ENCODE results near the gene EXOC1.
"Not testable (repeated sequence)": the region's sequence is repeated elsewhere in the genome, so short reads cannot be mapped to it uniquely, and the experiment has no call there.

Gene EXOC1

DNA sequence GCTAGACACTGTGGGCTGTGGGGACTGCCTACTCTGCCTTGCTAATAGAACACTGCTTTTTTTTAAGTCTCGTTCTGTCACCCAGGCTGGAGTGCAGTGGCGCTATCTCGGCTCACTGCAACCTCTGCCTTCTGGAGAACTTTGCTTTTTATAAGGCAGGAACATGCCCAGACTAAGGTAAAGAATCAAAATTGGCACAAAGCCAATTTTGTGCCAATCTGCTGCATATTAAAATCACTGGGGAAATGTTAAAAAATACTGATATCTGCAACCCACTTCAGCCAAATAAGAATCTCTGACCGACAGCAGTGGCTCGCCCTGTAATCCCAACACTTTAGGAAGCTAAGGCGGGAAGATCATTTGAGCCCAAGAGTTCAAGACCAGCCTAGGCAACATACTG is 58.8 kb downstream of the EXOC1 start:
- peak; percentile 64 for DNase-seq

GRCh38 chr4:55920571-55920970 is 67.1 kb downstream of the EXOC1 start:
- DNase-seq: no peak

- no peak for DNase-seq
These were observed 67.6 kb downstream of the EXOC1 start for GRCh38 chr4:55921093-55921492.

GRCh38 chr4:55925241-55925640 is 71.8 kb downstream of the EXOC1 start:
- no peak for DNase-seq

DNA sequence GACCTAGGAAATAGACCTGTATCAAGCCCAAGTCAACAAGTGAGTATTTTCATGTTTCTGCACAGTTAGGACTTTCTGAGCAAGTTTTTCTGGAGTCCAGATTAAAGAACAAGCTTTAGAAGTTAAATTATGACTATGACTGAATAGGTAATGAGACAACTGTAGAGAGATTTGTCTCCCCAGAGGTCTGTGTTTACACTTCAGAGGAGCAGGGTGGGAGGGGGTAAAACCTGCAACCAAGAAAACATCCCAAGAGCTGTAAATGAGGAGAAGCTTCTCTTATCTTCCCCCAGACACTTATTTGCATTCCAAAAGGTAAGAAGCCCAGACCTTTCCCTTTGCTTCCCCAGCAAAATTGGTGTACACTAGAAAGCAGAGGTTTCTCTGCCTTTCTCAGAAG is 73.2 kb downstream of the EXOC1 start:
- DNase-seq: no peak

GRCh38 chr4:55927803-55928437 is 74.5 kb downstream of the EXOC1 start:
- DNase-seq: no peak

DNA sequence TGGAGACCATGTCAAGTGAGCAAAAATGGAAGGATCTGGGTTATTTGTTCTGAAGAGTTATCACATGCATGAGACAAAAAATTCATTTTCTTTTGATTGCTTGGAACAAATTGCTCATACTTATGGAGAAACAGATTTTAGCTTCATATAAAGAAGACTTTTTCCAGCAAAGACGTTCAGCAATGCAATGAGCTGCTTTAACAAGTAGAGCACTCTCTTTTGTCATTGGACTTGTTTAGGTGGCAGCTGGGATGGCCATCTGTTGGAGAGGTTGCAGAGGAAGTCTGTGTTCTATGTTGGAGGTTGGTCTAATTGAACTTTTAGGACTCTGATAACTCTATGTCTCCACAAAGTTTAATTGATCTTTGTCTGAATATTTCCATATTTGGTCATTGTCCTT is 75.4 kb downstream of the EXOC1 start:
- DNase-seq: peak; percentile 29

- DNase-seq: no peak
These were observed 77.6 kb downstream of the EXOC1 start for GRCh38 chr4:55931043-55931442.

DNA sequence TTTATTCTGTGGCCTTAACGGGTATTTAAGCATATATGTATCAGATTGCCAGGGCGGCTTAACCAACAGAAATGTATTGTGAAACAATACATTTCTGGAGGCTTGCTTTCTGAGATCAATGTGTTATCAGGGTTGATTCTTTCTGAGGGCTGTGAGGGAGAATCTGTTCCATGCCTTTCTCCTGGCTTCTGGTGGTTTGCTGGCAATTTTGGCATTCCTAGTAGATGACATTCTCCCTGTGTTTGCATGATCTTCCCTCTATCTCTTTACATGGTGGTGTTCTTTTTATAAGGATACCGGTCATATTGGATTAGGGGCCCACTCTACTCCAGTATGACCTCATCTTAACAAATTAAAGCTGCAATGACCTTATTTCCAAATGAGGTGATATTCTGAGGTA is 78.4 kb downstream of the EXOC1 start:
- no peak for DNase-seq

DNA sequence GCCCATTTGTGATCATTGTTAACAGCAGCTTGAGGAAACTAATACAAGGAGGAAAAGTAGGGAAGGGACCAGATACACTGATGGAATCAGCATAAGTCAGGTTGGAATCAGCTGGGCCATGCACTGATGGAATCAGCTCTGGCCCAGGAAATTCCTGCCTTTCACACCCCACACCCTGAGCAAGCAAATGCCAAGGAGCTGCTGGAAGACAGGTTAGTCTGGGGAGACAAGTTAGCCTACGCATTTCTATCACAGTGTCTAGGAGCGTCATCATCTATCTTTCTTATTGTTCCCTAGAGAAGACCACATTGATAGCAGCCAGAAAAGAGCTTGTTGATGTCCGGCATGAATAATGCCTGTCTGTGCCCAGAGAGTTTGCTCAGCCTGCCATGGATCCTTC is 79.1 kb downstream of the EXOC1 start:
- no peak for DNase-seq

- DNase-seq: no peak
These were observed 80.2 kb downstream of the EXOC1 start for GRCh38 chr4:55933611-55934010.

GRCh38 chr4:55935907-55936306 is 82.5 kb downstream of the EXOC1 start:
- not testable (repeated sequence) for DNase-seq

DNA sequence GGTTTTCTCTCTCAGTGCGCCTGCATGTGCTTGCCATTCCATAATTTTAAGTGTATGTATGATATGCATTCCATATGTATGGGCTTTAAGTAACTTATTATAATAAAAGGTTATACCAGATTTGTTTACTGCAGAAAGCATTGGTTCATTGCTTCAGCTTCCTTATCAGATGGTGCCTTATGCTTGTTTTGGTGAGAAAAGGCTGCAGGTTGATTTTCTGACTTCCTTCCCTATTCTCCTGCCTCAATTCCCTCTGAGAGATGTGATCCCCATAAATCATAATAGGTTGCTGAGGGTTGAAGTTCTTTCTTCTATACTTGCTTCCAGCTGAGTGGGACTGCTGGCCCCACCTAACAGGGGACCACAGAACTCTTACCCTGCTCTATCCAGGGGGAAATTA is 85.0 kb downstream of the EXOC1 start:
- no peak for DNase-seq

DNA sequence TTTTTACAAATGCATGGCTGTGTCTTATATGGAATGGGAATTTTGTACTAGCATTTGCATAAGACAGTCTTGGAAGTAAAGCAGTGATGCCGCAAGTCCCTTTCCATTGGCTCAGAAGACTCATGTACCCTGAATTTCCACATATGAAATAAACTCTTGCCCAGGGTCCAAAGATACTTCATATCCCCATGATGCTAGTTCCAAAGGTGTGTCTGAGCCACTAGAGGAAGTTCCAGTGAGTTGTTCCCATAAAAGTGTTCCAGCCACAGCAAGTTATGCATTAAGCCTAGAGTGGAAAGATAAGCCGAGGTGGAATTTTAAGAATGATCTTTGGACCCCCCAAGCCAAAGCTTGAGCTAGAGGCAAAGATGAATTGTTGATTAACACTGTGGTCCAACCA is 86.0 kb downstream of the EXOC1 start:
- no peak for DNase-seq

GRCh38 chr4:55941881-55942396 is 88.5 kb downstream of the EXOC1 start:
- no peak for DNase-seq

GRCh38 chr4:55947254-55947882 is 93.9 kb downstream of the EXOC1 start:
- no peak for DNase-seq

DNA sequence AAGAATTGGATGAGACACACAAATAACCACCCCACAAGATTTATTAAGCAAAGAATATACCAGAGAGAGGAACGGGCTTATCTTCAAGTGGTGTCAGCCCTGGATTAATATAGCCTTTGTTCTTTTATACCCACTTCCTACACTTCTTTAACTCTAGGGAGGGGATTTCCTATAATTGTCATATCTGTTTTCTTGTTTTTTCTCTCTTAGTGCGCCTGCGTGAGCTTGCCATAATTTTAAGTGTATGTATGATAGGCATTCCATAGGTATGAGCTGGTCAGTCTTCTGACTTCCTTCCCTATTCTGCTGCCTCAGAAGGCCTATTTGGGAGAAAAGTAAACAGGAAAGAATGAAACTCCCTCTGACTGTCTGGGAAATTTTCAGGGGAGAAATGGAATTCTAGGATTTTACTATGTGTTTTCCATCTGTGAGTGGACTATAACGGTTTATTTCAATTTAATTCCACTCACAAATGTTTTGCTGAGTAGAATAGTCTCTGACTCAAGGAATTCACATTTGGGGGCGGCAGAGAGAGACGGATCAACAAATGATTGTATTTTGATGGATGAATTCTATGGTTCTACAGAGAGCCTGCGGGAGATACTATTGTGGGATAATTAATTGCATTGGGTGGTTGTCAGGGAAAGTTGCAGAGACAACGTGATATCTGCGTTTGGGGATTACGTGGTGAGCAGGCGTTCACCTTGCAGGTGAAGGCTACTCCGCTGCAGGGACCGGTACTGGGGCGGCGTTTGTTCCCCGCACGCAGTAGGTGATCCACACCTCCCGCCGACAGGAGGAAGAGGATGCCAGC is 94.7 kb downstream of the EXOC1 start:
- DNase-seq: no peak

DNA sequence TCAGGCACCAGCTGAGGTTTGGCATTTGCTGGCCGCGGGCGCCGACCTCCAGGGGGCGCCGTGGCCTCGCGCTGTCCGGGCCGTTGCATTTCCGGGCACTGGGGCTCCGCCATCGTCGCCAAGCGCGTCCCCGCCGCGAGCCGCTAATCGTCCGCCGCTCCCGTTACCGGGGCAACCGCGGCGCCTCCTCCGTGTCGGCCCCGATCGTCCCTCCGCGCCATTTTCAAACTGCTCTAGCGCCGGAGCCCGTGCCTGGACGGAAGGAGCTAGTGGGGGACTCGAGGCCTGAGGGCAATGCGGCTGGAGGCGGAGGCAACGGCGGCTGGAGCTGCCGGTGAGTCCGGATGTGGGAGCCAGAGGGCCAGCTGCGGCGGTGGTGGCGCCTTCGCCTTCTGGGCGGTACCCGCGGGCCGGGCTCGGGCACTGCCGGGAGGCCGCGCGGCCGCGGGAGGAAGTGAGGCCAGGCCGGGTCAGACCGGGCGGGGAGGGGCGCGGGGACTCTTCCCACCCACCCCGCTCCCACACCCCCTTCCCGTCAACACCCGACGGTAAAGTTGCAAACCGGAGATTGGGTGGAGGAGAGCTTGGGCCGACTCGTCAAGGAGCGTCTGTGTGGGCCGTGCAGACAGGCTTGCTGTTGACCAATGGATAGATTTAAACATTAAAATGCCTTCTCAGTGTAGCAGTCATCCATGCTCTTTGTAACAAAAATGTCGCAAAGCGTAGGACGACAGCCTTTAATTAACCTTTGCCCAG is 95.5 kb downstream of the EXOC1 start, which contains the start of gene CEP135:
Gene CEP135, plus strand, starts transcription at position 220 of the 756 bp plus-strand sequence. CDS start 3,186 bp downstream, outside the sequence.
- DNase-seq: peak; percentile 74

DNA sequence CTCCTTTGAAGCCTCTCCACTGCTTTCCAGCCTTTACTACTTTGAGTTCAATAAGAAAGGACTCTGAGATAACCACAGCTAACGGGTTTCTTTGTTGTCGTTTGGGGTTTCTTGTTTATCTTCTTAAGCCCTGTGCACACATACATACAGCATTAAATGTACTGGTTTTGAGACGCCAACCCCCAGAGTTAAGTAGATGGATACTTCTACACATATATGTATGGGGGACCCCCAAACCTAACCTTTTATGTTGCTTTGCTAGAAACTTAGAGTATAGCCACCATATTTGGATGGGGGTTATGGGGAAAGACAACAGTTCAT is 96.0 kb downstream of the EXOC1 start:
- DNase-seq: no peak

DNA sequence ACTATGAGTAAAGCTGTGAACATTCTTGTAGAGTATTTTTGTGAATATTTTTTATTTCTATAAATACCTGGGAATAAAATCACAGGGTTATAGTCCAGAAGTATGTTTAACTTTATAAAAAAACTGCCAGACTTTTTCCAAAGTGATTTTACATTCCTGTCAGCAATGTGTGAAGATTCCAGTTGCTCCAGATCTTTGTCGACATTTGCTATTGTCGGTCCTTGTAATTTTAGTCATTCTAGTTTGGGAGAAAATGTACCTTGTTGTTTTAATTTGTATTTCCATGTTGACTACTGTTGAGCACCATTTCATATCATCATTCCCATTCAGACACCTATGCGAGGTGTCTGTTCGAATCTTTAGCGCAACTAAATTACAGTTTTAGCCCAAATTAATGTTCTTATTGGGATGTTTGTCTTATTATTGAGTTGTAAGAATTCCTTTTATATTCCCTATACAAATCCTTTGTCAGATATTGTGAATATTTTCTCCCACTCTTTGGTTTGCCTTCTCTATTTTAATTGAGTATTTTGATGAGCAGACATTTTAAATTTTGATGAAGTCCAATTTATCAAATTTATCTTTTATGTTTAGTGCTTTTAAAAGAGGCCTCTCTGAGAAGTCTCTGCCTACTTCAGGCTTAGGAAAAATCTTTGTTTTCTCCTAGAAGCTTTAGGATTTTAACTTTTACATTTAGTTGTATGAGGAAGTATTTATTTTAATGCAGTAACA is 97.9 kb downstream of the EXOC1 start:
- no peak for DNase-seq

Measured in NCI-H2171 treated with DMSO at 0.1 percent for 48 hours (cell line).